Lower leg skin (tissue), 4 donors: ENCODE measurements around the gene ADAMTS17. TPM values are rescaled to one million over a fixed set of nuclear protein-coding genes. Genes with fewer than 3 reads are reported as not detected.

Source experiments
- DNase-seq, 2 donors: peaks; one replicate each; pipeline ENCODE4 v3.0.0-alpha.2; 2019; ENCODE audit warnings: low spot score in 2 of 2
- H3K4me3 ChIP-seq: fragments of 200-600 bp; sonication (generic); 2 replicates; pipeline ENCODE4 v1.5.1; 2017; ENCODE audit warnings: mild to moderate bottlenecking, low read depth; ENCODE audit not compliant: poor library complexity, severe bottlenecking
- POLR2A ChIP-seq, 2 donors: fragments of 450-650 bp; IDR thresholded peaks; one replicate each; pipeline ENCODE4 v1.6.1; 2016 to 2017; ENCODE audit warnings: antibody characterized with exemption in 2 of 2, mild to moderate bottlenecking in 1 of 2, moderate library complexity in 1 of 2
- WGBS, 2 donors: methylation state at CpG; one replicate each; pipeline ENCODE4 v1.1.5; 2018; 5-methylcytosine and 5-hydroxymethylcytosine counted together
- intact Hi-C: fragments of 100-400 bp; cut with DNase I; formaldehyde crosslinking; loops from one replicate; pipeline ENCODE4 v1.15.0; 2023; ENCODE audit warnings: low total_unique reads
- total RNA-seq, 4 donors: library from RNA; depleted of rRNA; stranded (reverse); fragments of >200 nt; gene quantifications; one replicate each; pipeline ENCODE4 v1.1.0, GENCODE V29; 2016
- TF ChIP-seq, protein P1 (sequence below), 3 donors: fragments of 450-650 bp; IDR thresholded peaks; one replicate each; pipeline ENCODE4 v1.5.1; 2016; ENCODE audit warnings: antibody characterized with exemption in 3 of 3, mild to moderate bottlenecking in 3 of 3, moderate library complexity in 2 of 3

The ADAMTS17 gene
- total RNA-seq, 4 donors from 2014 or later: 3.5 to 7.8 (median 3.9) TPM

DNA sequence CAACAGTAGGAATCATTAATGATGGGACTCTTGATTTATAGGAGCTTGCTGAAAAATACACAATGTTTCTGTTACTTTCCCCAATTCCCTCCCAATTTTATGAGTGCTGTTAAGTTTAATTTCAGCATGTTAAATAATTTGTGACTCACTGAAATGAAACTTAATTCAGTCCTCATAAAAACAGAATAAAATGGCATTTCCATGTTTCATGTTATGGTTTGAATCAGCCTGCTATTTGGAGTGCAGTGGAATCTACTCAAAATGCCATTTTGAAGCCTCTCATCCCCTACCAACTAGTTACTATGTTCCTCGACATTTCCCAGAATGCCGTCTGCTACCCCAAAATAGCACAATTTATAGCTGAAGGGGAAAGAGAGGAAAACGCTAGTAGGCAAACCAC is 237.5 kb downstream of the ADAMTS17 start:
- no peak for TF ChIP-seq POLR2A (IDR thresholded peaks at IDR 0.05)
- TF ChIP-seq, protein P1, sequence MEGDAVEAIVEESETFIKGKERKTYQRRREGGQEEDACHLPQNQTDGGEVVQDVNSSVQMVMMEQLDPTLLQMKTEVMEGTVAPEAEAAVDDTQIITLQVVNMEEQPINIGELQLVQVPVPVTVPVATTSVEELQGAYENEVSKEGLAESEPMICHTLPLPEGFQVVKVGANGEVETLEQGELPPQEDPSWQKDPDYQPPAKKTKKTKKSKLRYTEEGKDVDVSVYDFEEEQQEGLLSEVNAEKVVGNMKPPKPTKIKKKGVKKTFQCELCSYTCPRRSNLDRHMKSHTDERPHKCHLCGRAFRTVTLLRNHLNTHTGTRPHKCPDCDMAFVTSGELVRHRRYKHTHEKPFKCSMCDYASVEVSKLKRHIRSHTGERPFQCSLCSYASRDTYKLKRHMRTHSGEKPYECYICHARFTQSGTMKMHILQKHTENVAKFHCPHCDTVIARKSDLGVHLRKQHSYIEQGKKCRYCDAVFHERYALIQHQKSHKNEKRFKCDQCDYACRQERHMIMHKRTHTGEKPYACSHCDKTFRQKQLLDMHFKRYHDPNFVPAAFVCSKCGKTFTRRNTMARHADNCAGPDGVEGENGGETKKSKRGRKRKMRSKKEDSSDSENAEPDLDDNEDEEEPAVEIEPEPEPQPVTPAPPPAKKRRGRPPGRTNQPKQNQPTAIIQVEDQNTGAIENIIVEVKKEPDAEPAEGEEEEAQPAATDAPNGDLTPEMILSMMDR (IDR thresholded peaks at IDR 0.05): no peak
- no peak for DNase-seq
- WGBS, 2 donors: 77 to 82% methylated on average over 3 of the region's 3 CpGs
- H3K4me3 ChIP-seq: no peak overlapping the region
- intact Hi-C loops: no loop called here

DNA sequence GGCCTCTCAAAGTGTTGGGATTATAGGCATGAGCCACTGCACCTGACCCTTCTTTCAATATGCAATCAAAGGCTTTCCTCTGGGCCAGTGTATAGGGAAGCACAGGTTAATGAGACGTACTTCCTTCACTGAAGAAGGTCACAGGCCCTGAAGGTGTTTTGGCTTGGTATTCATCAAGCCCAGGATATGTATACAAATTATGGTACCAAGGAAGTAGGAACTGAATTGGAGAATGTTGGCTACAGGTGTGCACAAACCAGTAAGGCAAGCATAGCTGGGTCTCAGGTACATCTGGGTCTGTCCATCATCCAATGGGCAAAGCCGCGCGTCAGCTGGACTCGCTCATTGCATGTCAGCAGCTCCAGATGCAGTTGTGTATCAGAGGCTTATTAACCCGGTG is 237.9 kb downstream of the ADAMTS17 start:
- peak in 1 of 2 donors; percentile 42 for DNase-seq
- TF ChIP-seq POLR2A (IDR thresholded peaks at IDR 0.05): no peak
- TF ChIP-seq, protein P1 (IDR thresholded peaks at IDR 0.05): no peak
- WGBS, 2 donors: 87 to 89% methylated on average over 6 of the region's 6 CpGs
- intact Hi-C loops: no loop called here
- no peak overlapping the region for H3K4me3 ChIP-seq

DNA sequence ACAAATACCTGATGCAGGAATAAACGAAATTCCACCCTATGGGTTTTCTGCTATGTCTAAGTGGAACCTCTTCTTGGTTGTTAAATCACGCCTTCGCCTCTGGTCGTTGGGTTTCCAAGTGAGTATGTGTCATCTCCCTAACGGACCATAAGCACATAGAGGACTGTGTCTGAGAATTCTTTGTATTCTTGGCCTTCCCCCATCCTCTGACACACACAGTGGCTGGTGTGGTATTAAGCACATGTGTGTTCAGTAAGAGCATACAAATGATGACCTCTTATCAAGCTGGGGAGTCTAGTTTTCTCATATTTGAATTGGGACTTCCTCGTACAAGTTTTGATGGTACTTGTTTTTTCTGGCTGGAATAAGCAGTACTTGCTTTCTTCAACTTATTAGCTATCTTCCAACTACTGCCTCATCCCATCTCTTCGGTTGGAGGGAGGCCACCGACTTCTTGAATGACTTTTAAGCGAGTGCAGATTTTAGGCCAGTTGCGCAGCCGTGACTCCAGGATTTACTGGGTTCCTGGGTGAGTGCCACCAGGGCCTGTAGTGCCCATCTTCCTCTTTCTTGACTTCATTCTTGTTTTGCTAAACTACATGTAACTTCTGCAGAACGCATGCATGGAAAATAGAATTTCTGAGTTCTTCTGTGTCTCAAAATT is 240.2 kb downstream of the ADAMTS17 start:
- no peak overlapping the region for H3K4me3 ChIP-seq
- WGBS, 2 donors: 82 to 84% methylated on average over 12 of the region's 12 CpGs
- peak in 1 of 2 donors; percentile 78 for DNase-seq
- TF ChIP-seq POLR2A (IDR thresholded peaks at IDR 0.05): no peak
- TF ChIP-seq, protein P1 (IDR thresholded peaks at IDR 0.05): no peak
- intact Hi-C loops: no loop called here

DNA sequence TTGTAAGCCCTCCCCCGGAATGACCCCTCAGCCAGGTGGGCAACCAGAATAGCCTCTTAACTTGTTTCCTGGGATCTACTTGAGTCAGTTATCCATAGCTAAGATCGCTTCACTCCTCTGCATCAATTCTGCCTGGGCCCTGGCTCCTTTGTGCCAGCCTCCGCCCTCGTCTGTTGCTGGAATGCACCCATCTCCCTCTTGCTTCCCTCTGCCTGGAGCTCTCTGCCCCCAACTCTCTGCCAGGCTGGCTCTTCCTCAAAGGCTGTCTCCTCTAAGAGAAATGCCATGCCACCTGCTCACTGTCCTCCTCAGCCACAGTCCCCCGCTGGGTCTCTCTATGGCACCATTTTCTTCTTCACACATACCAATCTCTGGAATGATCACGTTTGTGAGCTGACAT is 240.8 kb downstream of the ADAMTS17 start:
- intact Hi-C loops: no loop called here
- H3K4me3 ChIP-seq: no peak overlapping the region
- TF ChIP-seq POLR2A (IDR thresholded peaks at IDR 0.05): no peak
- no peak for DNase-seq
- 87% methylated on average over 6 of the region's 6 CpGs for WGBS, 2 donors

DNA sequence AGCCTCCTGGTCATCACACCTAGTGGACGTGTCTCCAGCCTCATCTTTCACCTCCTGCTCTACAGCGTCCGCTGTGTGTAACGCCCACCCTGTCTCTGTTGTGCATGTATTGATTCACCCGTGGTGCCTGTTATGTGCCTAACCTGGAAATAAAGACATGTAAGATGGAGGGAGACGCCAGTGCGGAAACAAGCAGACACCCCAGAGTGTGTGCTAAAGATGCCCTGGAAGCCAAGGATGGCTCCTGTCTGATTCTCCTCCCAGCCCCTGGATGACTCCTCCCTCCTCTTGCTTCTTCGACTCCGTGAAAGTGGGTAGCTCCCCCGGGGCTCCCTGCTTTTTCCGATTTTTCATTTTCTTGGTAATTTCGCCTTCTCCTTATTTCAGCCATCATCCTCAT is 241.8 kb downstream of the ADAMTS17 start:
- peak in 1 of 2 donors; percentile 69 for DNase-seq
- WGBS, 2 donors: 91 to 92% methylated on average over 12 of the region's 12 CpGs
- intact Hi-C loops: no loop called here
- TF ChIP-seq, protein P1 (IDR thresholded peaks at IDR 0.05): no peak
- no peak for TF ChIP-seq POLR2A (IDR thresholded peaks at IDR 0.05)
- no peak overlapping the region for H3K4me3 ChIP-seq

DNA sequence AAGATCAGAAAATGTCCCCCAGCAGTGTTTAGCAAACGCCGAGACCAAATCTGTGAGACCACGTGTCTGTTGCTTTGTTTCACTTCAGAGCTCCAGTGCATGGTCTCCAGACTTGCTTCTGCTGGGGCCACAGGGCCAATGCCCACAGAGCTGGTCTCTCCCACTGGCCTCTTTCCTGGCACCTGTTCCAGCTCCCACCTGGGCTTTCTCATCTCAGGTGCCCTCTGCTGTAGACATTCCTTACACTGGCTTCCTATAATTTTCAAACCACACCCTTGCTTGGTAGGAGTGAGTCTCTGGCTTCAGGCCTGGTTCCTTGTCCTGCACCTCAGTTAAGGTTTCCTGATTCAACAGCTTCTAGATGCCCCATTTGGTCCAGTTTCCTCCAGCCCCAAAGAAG is 243.1 kb downstream of the ADAMTS17 start:
- WGBS, 2 donors: 94 to 96% methylated on average over 3 of the region's 3 CpGs
- no peak for DNase-seq

More for the DNA sequence above, 243.1 kb downstream of the ADAMTS17 start:
- H3K4me3 ChIP-seq: no peak overlapping the region
- TF ChIP-seq, protein P1 (IDR thresholded peaks at IDR 0.05): no peak
- TF ChIP-seq POLR2A (IDR thresholded peaks at IDR 0.05): no peak
- intact Hi-C loops: no loop called here
